NCI-H1694 treated with DMSO at 0.1 percent for 48 hours (cell line): ENCODE measurements around the gene MEIKIN.
"Not testable (repeated sequence)": the region's sequence is repeated elsewhere in the genome, so short reads cannot be mapped to it uniquely, and the experiment has no call there.

Experiments
- DNase-seq: peaks from one replicate; lab custom pipeline; 2025; lab: John Stamatoyannopoulos, UW

Gene MEIKIN

GRCh38 chr5:131906668-131907067, 38.8 kb downstream of the MEIKIN start:
- no peak for DNase-seq

GRCh38 chr5:131902266-131902665, 43.2 kb downstream of the MEIKIN start:
- not testable (repeated sequence) for DNase-seq

DNA sequence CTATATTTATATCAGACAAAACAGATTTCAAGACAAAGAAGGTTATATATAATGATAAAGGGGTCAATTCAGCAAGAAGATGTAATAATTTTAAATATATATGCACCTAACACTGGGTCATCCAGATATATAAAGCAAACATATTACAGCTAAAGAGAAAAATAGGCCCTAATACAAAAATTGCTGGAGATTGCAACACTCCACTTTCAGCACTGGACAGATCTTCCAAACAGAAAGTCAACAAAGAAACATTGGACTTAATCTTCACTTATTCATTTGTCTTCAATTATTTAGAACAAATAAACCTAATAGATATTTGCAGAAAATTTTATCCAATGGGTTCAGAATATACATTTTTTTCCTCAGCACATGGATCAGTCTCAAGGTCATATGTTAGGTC, 45.8 kb downstream of the MEIKIN start:
- DNase-seq: no peak

DNA sequence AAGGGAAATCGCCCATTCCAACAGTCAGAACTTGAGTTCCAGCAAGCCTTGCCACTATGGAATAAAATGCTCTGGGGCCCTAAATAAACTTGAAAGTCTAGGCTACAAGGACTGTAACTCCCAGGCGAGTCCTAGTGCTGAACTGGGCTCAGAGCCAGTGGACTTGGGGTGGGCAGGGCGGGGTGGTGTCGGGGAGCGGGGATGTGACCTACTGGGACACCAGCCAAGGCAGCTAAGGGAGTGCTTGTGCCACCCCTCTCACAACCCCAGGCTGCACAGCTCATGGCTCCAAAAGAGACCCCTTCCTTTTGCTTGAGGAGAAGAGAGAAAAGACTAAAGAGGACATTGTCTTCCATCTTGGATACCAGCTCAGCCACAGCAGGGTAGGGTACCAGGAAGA, 61.5 kb downstream of the MEIKIN start:
- DNase-seq: no peak

GRCh38 chr5:131879705-131880104, 65.8 kb downstream of the MEIKIN start:
- no peak for DNase-seq

GRCh38 chr5:131877873-131878272, 67.6 kb downstream of the MEIKIN start:
- no peak for DNase-seq

DNA sequence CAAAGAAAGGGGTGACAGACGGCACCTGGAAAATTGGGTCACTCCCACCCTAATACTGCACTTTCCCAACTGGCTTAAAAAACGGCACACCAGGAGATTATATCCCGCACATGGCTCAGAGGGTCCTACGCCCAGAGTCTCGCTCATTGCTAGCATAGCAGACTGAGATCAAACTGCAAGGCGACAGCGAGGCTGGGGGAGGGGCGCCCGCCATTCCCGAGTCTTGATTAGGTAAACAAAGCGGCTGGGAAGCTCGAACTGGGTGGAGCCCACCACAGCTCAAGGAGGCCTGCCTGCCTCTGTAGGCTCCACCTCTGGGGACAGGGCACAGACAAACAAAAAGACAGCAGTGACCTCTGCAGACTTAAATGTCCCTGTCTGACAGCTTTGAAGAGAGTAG, 74.2 kb downstream of the MEIKIN start:
- not testable (repeated sequence) for DNase-seq

DNA sequence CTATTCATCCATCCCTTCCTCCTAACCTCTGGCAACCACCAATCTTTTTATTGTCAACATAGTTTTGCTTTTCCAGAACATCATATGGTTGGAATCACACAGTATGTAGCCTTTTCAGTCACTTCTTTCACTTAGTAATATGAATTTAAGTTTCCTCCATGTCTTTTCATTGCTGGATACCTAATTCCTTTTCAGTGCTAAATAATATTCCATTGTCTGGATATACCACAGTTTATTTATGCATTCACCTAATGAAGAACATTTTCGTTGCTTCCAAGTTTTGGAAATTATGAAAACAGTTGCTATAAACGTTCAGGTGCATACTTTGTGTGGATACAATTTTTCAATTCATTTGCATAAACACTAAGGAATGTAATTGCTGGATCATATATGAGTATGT, 77.9 kb downstream of the MEIKIN start:
- DNase-seq: no peak

- DNase-seq: no peak
These were observed 81.8 kb downstream of the MEIKIN start for GRCh38 chr5:131863700-131864099.

DNA sequence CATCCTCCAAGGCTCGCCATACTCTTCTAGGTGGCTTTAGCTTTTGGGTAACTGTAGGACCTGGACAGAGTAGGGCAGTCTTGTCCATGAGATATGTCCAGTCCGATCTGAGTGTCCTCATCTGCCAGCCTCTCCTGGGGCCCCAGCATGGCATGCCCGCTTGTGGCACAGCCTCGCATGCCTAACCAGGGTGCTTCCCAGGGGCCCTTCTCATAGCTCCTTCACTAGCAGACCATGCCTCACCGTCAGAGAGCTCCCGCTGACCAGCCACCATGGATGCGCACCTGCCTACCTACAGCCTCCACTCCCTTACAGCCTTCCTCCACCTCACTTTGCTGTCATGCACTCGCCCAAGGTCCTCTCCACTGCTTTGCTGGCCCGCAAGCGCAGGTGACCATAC, 88.1 kb downstream of the MEIKIN start:
- DNase-seq: no peak

- no peak for DNase-seq
These were observed 90.0 kb downstream of the MEIKIN start for GRCh38 chr5:131855452-131855851.

- DNase-seq: no peak
These were observed 91.3 kb downstream of the MEIKIN start for GRCh38 chr5:131854134-131854533.

DNA sequence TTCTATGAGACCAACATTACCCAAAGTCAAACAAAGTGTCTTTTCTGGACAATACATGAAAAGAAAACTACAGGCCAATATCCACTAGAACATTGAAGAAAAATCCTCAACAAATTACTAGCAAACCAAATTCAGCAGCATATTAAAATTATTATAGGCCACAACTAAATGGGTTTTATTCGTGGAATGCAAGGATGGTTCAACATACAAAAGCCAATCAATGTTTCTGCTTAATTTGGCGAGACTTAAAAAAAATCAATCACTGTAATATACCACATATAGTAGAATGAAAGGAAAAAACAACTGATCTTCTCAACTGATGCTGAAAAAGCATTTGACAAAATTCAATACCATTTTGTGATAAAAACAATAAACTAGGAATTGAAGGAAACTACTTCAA, 96.8 kb downstream of the MEIKIN start:
- no peak for DNase-seq

- DNase-seq: no peak
These were observed 98.9 kb downstream of the MEIKIN start for GRCh38 chr5:131846536-131846935.

- no peak for DNase-seq
These were observed 99.6 kb downstream of the MEIKIN start for GRCh38 chr5:131845828-131846227.

DNA sequence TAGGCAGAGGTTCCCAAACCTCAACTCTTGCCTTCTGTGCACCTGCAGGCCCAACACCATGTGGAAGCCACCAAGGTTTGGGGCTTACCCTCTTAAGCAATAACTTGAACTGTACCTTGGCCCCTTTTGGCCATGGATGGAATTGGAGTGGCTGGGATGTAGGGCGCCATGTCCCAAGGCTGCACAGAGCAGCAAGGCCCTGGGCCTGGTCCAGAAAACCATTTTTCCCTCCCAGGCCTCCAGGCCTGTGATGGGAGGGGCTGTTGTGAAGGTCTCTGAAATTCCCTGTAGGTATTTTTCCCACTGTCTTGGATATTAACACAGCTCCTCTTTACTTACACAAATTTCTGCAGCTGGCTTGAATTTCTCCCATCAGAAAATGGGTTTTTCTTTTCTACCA, 102.5 kb downstream of the MEIKIN start:
- DNase-seq: not testable (repeated sequence)

- not testable (repeated sequence) for DNase-seq
These were observed 112.8 kb downstream of the MEIKIN start for GRCh38 chr5:131832702-131833101.

GRCh38 chr5:131825404-131826013, 120.0 kb downstream of the MEIKIN start:
- DNase-seq: no peak

DNA sequence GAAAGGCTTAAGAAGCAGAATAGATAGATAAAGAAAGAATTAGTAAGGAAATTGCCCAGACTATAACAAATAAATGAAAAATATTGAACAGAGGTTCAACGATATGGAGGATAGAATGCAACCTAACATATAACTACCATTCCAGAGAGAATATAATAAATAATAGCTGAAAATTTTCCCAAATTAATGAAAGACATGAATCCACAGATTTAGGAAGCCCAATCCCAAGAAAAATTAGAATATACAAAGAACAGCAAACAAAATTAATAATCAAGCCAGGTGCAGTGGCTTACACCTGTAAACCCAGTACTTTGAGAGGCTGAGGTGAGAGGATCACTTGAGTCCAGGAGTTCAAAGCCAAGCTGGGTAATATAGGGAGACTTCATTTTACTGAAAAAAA, 120.8 kb downstream of the MEIKIN start:
- DNase-seq: no peak

DNA sequence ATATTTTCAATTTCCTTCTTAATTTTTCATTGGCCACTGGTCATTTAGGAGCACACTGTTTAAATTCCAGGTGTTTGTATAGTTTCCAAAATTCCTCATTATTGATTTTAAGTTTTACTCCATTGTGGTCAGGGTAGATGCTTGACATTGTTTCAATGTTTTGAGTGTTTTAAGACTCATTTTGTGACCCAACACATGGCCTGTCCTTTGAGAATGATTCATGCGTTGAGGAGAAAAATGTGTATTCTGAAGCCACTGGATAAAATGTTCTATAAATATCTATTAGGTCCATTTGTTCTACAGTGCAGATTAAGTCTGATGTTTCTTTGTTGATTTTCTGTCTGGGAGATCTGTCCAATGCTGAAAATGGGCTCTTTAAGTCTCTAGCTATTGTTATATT, 124.2 kb downstream of the MEIKIN start:
- no peak for DNase-seq

GRCh38 chr5:131818001-131818724, 127.3 kb downstream of the MEIKIN start:
- DNase-seq: no peak

GRCh38 chr5:131814990-131815389, 130.5 kb downstream of the MEIKIN start:
- no peak for DNase-seq

DNA sequence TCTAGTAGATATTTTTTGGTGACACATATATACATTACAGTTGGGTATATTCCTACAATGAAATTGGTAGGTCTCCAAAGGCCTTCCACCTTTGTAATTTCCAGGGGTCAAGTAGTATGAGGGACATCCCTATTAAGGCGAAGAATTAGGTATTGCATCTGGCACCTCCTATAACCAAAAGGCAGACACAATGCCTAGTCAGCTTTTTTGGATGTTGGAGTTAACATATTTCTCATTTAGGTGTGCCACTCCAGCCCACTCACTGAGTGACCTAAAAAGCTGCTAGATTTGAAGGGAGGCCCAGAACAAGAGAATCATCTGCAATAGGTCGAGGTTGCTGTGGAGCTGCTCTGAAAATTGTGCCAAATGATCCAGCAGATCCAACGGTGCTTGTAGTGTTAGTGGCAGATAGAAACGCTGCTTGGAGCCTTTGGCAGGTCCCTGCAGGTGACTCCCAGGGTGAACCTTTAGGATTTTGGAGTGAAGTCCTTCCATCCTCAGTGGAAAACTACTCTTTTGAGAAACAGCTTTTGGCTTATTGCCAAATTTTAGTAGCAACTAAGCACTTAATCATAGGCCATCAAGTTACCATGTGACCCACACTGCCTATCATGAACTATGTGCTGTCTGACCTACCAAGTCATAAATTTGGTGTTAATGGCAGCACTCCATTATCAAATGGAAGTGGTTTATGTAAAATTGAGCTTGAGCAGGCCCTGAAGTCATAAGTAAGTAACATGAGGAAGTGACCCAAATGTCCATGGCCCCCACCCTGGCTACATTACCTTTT, 132.9 kb downstream of the MEIKIN start:
- no peak for DNase-seq
